Measurements from ENCODE around the gene BRD3.

The BRD3 gene

DNA sequence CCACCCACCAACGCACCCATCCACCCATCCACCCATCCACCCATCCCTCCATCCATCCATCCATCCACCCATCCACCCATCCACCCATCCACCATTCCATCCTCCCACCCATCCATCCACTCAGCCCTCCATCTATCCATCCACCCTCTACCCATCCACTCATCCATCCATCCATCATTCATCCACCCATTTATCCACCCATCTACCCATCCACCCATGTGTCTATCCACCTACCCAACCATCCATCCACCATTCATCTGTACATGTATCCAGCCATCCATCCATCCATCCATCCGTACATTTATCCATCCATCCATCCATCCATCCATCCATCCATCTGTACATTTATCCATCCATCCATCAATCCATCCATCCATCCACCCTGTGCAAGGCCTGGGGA, 64.6 kb downstream of the BRD3 start:
- H3K4me1 ChIP-seq, result no peaks in the 10 kb centered on the region
- peaks cover 0 to 25% of the 10 kb centered on the region in 2 donors for H3K27me3 ChIP-seq
- no peak overlapping the region for H3K4me3 ChIP-seq
- H3K36me3 ChIP-seq, result no peaks in the 10 kb centered on the region
- TF ChIP-seq, protein P1, sequence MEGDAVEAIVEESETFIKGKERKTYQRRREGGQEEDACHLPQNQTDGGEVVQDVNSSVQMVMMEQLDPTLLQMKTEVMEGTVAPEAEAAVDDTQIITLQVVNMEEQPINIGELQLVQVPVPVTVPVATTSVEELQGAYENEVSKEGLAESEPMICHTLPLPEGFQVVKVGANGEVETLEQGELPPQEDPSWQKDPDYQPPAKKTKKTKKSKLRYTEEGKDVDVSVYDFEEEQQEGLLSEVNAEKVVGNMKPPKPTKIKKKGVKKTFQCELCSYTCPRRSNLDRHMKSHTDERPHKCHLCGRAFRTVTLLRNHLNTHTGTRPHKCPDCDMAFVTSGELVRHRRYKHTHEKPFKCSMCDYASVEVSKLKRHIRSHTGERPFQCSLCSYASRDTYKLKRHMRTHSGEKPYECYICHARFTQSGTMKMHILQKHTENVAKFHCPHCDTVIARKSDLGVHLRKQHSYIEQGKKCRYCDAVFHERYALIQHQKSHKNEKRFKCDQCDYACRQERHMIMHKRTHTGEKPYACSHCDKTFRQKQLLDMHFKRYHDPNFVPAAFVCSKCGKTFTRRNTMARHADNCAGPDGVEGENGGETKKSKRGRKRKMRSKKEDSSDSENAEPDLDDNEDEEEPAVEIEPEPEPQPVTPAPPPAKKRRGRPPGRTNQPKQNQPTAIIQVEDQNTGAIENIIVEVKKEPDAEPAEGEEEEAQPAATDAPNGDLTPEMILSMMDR (IDR thresholded peaks at IDR 0.05), result no peak
- no peak for DNase-seq
- H3K27ac ChIP-seq, result no peak overlapping the region
- intact Hi-C loops (cut with DNase I; ENCODE audit: low total_unique reads), result no loop called here
- H3K9me3 ChIP-seq, result no peaks in the 10 kb centered on the region

DNA sequence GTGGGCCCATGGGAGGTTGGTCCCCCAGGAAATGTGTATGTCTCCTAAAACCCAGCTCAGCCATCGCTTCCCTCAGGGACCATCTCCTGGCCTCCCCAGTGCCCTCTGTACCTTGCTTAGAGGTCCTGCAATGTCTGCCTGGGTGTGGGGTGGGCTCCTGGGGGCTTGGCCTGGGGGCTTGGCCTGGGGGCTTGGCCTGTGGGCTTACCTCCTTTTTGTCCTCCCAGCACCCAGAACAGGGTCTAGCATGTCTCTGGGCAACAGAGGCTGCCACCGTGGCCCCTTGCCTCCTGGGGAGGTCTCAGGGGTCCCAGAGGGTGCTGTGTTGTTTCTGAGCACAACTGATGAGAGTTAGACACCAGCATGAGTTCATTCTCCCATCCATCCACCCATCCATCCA, 65.0 kb downstream of the BRD3 start:
- no peak overlapping the region for H3K4me3 ChIP-seq
- DNase-seq, result no peak
- intact Hi-C loops (cut with DNase I; ENCODE audit: low total_unique reads), result no loop called here
- no peak overlapping the region for H3K27ac ChIP-seq
- no peaks in the 10 kb centered on the region for H3K36me3 ChIP-seq
- peaks cover 0 to 25% of the 10 kb centered on the region in 2 donors for H3K27me3 ChIP-seq
- no peaks in the 10 kb centered on the region for H3K9me3 ChIP-seq
- TF ChIP-seq, protein P1 (IDR thresholded peaks at IDR 0.05), result no peak
- H3K4me1 ChIP-seq, result no peaks in the 10 kb centered on the region

DNA sequence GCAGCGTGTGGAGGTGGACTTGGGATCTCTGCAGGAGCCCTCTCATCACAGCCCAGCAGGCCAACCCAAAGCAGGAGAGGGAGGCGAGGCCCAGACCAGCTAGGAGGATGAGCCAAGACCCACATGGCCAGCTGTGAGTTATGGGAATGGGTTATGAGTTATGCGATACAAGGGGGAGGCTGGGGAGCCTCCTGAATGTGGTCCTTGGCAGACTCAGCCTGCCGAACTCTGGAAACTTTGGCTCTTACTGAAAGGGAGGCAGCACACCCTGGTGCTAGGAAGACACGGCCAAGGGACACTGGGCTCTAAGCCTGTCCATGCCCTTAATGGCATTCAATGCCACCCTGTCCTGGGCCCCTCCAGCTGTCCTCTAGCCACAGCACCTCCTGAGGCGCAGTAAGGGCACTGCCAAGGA, 68.0 kb downstream of the BRD3 start:
- H3K4me3 ChIP-seq, result no peak overlapping the region
- no peaks in the 10 kb centered on the region for H3K36me3 ChIP-seq
- no peak for DNase-seq
- H3K27ac ChIP-seq, result no peak overlapping the region
- H3K9me3 ChIP-seq, result no peaks in the 10 kb centered on the region
- TF ChIP-seq, protein P1 (IDR thresholded peaks at IDR 0.05), result no peak
- peaks cover 0 to 30% of the 10 kb centered on the region in 2 donors for H3K27me3 ChIP-seq
- H3K4me1 ChIP-seq, result no peaks in the 10 kb centered on the region
- intact Hi-C loops (cut with DNase I; ENCODE audit: low total_unique reads), result no loop called here

DNA sequence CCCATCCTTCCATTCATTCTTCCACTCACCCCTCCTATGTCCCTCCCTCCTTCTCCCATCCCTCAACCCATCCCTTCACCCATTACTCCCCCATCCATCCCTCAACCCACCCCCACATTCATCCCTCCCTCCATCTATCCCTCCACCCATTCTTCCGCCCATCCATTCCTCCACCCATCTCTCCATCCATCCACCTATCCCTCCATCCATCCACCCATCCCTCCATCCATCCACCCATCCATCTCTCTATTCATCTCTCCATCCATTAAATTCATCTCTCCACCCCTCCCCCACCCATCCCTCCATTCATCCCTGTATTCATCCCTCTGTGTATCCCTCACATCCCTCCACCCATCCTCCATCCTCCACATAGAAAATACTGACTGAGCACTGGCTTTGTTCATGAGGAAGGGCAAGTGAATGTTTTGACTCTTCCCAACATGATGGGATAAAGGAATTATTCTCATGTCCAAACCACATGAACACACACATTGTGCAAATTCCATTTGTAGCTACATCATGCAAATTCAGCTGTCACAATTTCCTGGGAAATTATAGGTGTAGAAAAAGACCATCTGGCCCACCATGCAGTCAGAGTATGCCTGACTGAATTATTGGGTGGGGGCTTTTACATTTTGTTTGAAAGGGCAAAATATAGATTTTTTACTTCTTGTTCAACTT, 68.8 kb downstream of the BRD3 start:
- TF ChIP-seq, protein P1 (IDR thresholded peaks at IDR 0.05), result no peak
- DNase-seq, result no peak
- no peak overlapping the region for H3K4me3 ChIP-seq
- H3K36me3 ChIP-seq, result no peaks in the 10 kb centered on the region
- peaks cover 0 to 4% (median 3%) of the 10 kb centered on the region in 4 donors for H3K4me1 ChIP-seq
- intact Hi-C loops (cut with DNase I; ENCODE audit: low total_unique reads), result no loop called here
- peaks cover 0 to 26% of the 10 kb centered on the region in 2 donors for H3K27me3 ChIP-seq
- no peaks in the 10 kb centered on the region for H3K9me3 ChIP-seq
- H3K27ac ChIP-seq, result no peak overlapping the region

- no peaks in the 10 kb centered on the region for H3K36me3 ChIP-seq
- intact Hi-C loops (cut with DNase I; ENCODE audit: low total_unique reads), result no loop called here
- no peak overlapping the region for H3K27ac ChIP-seq
- H3K4me3 ChIP-seq, result no peak overlapping the region
- DNase-seq, result no peak
- peaks cover 7 to 14% (median 12%) of the 10 kb centered on the region in 4 donors for H3K4me1 ChIP-seq
- TF ChIP-seq, protein P1 (IDR thresholded peaks at IDR 0.05), result no peak
- H3K27me3 ChIP-seq, result peaks cover 0 to 19% of the 10 kb centered on the region in 2 donors
- no peaks in the 10 kb centered on the region for H3K9me3 ChIP-seq
These were observed 70.2 kb downstream of the BRD3 start for GRCh38 chr9:133997584-133997983.
